IMR-90 (cell line): ENCODE data around the gene GRID2IP.

ENCODE experiments used
- CEBPB ChIP-seq: IDR thresholded peaks from 2 replicates; pipeline ENCODE4 v1.6.1; 2012; ENCODE audit warnings: low read depth, low read length, improper control_type of control experiment
- CTCF ChIP-seq: conservative IDR thresholded peaks from 2 replicates; pipeline ENCODE4 v1.5.1; 2012; ENCODE audit warnings: mild to moderate bottlenecking, low read depth, low read length, improper control_type of control experiment
- MAZ ChIP-seq: IDR thresholded peaks from 2 replicates; pipeline ENCODE4 v1.6.1; 2012; ENCODE audit warnings: low read depth, mild to moderate bottlenecking, low read length, improper control_type of control experiment, moderate library complexity, borderline replicate concordance
- POLR2A ChIP-seq: IDR thresholded peaks from 2 replicates; pipeline ENCODE4 v1.6.1; 2012; ENCODE audit warnings: mild to moderate bottlenecking, low read depth, low read length
- RCOR1 ChIP-seq: IDR thresholded peaks from 2 replicates; pipeline ENCODE4 v1.6.1; 2012; ENCODE audit warnings: mild to moderate bottlenecking, low read length, improper control_type of control experiment; ENCODE audit not compliant: insufficient replicate concordance
- RFX5 ChIP-seq: IDR thresholded peaks from 2 replicates; pipeline ENCODE4 v1.8.0; 2012; ENCODE audit warnings: low read depth, mild to moderate bottlenecking, low read length, moderate library complexity
- SMC3 ChIP-seq: fragments of 150-350 bp; IDR thresholded peaks from 2 replicates; pipeline ENCODE4 v1.6.1; 2016; ENCODE audit warnings: low read depth, mild to moderate bottlenecking, antibody characterized with exemption, low read length, moderate library complexity

- TF ChIP-seq POLR2A = peak; percentile 79
- no peak for TF ChIP-seq CTCF
- no peak for TF ChIP-seq SMC3
- no peak for TF ChIP-seq RFX5
- TF ChIP-seq MAZ = no peak
- TF ChIP-seq RCOR1 = no peak
- no peak for TF ChIP-seq CEBPB
These were observed 103.6 kb downstream of the GRID2IP start, which contains the start of gene DAGLB for GRCh38 chr7:6447581-6448199.
